DND-41 (cell line): ENCODE results near the gene CRAMP1.

Source experiments
- CTCF ChIP-seq: IDR thresholded peaks from 2 replicates; pipeline ENCODE4 v1.5.1; 2012; ENCODE audit warnings: borderline replicate concordance, low read length, moderate library complexity, mild to moderate bottlenecking; ENCODE audit not compliant: poor library complexity, severe bottlenecking; ENCODE audit errors: extremely low read depth
- EZH2 ChIP-seq: IDR thresholded peaks from 3 replicates; pipeline ENCODE4 v1.6.1; 2012; ENCODE audit warnings: borderline replicate concordance, low read depth, mild to moderate bottlenecking, moderate library complexity, low read length, inconsistent platforms; ENCODE audit not compliant: severe bottlenecking

GRCh38 chr16:1653023-1653422, 40.9 kb downstream of the CRAMP1 start:
- TF ChIP-seq CTCF (no peak), EZH2 (no peak)
